ENCODE data around the gene AP1S2. TPM values are rescaled to one million over a fixed set of nuclear protein-coding genes. Genes with fewer than 3 reads are reported as not detected.
A peak's percentile ranks its signal among the peaks of the same experiment; 100 is the strongest.
"Not testable (repeated sequence)": the region's sequence is repeated elsewhere in the genome, so short reads cannot be mapped to it uniquely, and the experiment has no call there.

AP1S2 gene
- total RNA-seq, 2 experiments from 2014 or later, result 40.2 to 49.5 TPM

- Histone ChIP-seq H3K9me2 (ENCODE audit: insufficient read depth, low read length) (no peaks in the 10 kb centered on the region), H3K4me2 (ENCODE audit: low read length) (no peak overlapping the region), H3K9me3 (ENCODE audit: low read length) (no peaks in the 10 kb centered on the region), H3K4me1 (ENCODE audit: insufficient read depth, low read length, poor library complexity, severe bottlenecking) (no peaks in the 10 kb centered on the region), H2AFZ (ENCODE audit: low read length) (no peak overlapping the region), H3K79me2 (ENCODE audit: insufficient read depth, low read depth, low read length) (no peaks in the 10 kb centered on the region), H3K36me3 (ENCODE audit: insufficient read depth, low read length) (peaks cover 60% of the 10 kb centered on the region), H3K4me3 (ENCODE audit: low read depth, low read length, poor library complexity, severe bottlenecking) (no peak overlapping the region), H3K27ac (ENCODE audit: low read depth, low read length, poor library complexity, severe bottlenecking) (no peak overlapping the region), H4K20me1 (ENCODE audit: insufficient read depth, low read length) (no peaks in the 10 kb centered on the region)
- CTCF ChIA-PET (ENCODE audit: unreplicated experiment), result no interaction called here
- no TSS peak for BruUV-seq (replicated peaks)
- intact Hi-C loops (cut with micrococcal nuclease; ENCODE audit: unreplicated experiment), result no loop called here
- POLR2A ChIA-PET, result no interaction called here
- TF ChIP-seq CTCF (conservative IDR thresholded peaks at IDR 0.05; ENCODE audit: low read length), result peak; percentile 49; the same call in 1 of the 2 replicates
- no peak for TF ChIP-seq EZH2phosphoT487 (IDR thresholded peaks at IDR 0.05; ENCODE audit: borderline replicate concordance, low read depth, low read length)
- peak; percentile 28 for DNase-seq (ENCODE audit: low spot score)
Measured at GRCh38 chrX:15838017-15838416, 16.6 kb downstream of the AP1S2 start.

- no peak overlapping the region for H3K4me2 ChIP-seq (ENCODE audit: low read length)
- H3K4me1 ChIP-seq (ENCODE audit: insufficient read depth, low read length, poor library complexity, severe bottlenecking), result no peaks in the 10 kb centered on the region
- no peak overlapping the region for H3K4me3 ChIP-seq (ENCODE audit: low read depth, low read length, poor library complexity, severe bottlenecking)
- no peak overlapping the region for H3K27ac ChIP-seq (ENCODE audit: low read depth, low read length, poor library complexity, severe bottlenecking)
- no peaks in the 10 kb centered on the region for H3K79me2 ChIP-seq (ENCODE audit: insufficient read depth, low read depth, low read length)
- no peak overlapping the region for H2AFZ ChIP-seq (ENCODE audit: low read length)
- intact Hi-C loops (cut with micrococcal nuclease; ENCODE audit: unreplicated experiment), result no loop called here
- no peak for TF ChIP-seq EZH2phosphoT487 (IDR thresholded peaks at IDR 0.05; ENCODE audit: borderline replicate concordance, low read depth, low read length)
- no peak for TF ChIP-seq CTCF (conservative IDR thresholded peaks at IDR 0.05; ENCODE audit: low read length)
- H4K20me1 ChIP-seq (ENCODE audit: insufficient read depth, low read length), result no peaks in the 10 kb centered on the region
- no peaks in the 10 kb centered on the region for H3K9me2 ChIP-seq (ENCODE audit: insufficient read depth, low read length)
- BruUV-seq (replicated peaks), result no TSS peak
- CTCF ChIA-PET (ENCODE audit: unreplicated experiment), result no interaction called here
- peaks cover 30% of the 10 kb centered on the region for H3K36me3 ChIP-seq (ENCODE audit: insufficient read depth, low read length)
- H3K9me3 ChIP-seq (ENCODE audit: low read length), result no peaks in the 10 kb centered on the region
- DNase-seq (ENCODE audit: low spot score), result no peak
- POLR2A ChIA-PET, result interaction anchor here (1.1 to 1.6 kb wide), 2 partner anchors 15 to 44 kb away, joined by 3 read pairs; no protein-coding TSS in a partner anchor
Measured at GRCh38 chrX:15834827-15835595, 19.6 kb downstream of the AP1S2 start.

- ChIA-PET CTCF (ENCODE audit: unreplicated experiment) (no interaction called here), POLR2A (interaction anchor here (1.1 kb wide), 1 partner anchor 43 kb away, joined by 4 read pairs; no protein-coding TSS in a partner anchor)
- no peaks in the 10 kb centered on the region for H3K9me3 ChIP-seq (ENCODE audit: low read length)
- intact Hi-C loops (cut with micrococcal nuclease; ENCODE audit: unreplicated experiment), result no loop called here
- no peaks in the 10 kb centered on the region for H3K9me2 ChIP-seq (ENCODE audit: insufficient read depth, low read length)
- H3K4me1 ChIP-seq (ENCODE audit: insufficient read depth, low read length, poor library complexity, severe bottlenecking), result peaks cover 4% of the 10 kb centered on the region
- peaks cover 36% of the 10 kb centered on the region for H3K36me3 ChIP-seq (ENCODE audit: insufficient read depth, low read length)
- no peak overlapping the region for H2AFZ ChIP-seq (ENCODE audit: low read length)
- no TSS peak for BruUV-seq (replicated peaks)
- DNase-seq (ENCODE audit: low spot score), result no peak
- no peak overlapping the region for H3K27ac ChIP-seq (ENCODE audit: low read depth, low read length, poor library complexity, severe bottlenecking)
- TF ChIP-seq EZH2phosphoT487 (IDR thresholded peaks at IDR 0.05; ENCODE audit: borderline replicate concordance, low read depth, low read length) (no peak), CTCF (conservative IDR thresholded peaks at IDR 0.05; ENCODE audit: low read length) (no peak)
- no peaks in the 10 kb centered on the region for H3K79me2 ChIP-seq (ENCODE audit: insufficient read depth, low read depth, low read length)
- no peak overlapping the region for H3K4me3 ChIP-seq (ENCODE audit: low read depth, low read length, poor library complexity, severe bottlenecking)
- H4K20me1 ChIP-seq (ENCODE audit: insufficient read depth, low read length), result no peaks in the 10 kb centered on the region
- H3K4me2 ChIP-seq (ENCODE audit: low read length), result no peak overlapping the region
Measured at GRCh38 chrX:15834053-15834452, 20.6 kb downstream of the AP1S2 start.

- H4K20me1 ChIP-seq (ENCODE audit: insufficient read depth, low read length); intact Hi-C loops (cut with micrococcal nuclease; ENCODE audit: unreplicated experiment); H3K4me1 ChIP-seq (ENCODE audit: insufficient read depth, low read length, poor library complexity, severe bottlenecking); DNase-seq (ENCODE audit: low spot score); H3K4me2 ChIP-seq (ENCODE audit: low read length); H2AFZ ChIP-seq (ENCODE audit: low read length); H3K79me2 ChIP-seq (ENCODE audit: insufficient read depth, low read depth, low read length); BruUV-seq (replicated peaks); H3K9me2 ChIP-seq (ENCODE audit: insufficient read depth, low read length); CTCF ChIA-PET (ENCODE audit: unreplicated experiment); H3K27ac ChIP-seq (ENCODE audit: low read depth, low read length, poor library complexity, severe bottlenecking); H3K9me3 ChIP-seq (ENCODE audit: low read length); POLR2A ChIA-PET; H3K4me3 ChIP-seq (ENCODE audit: low read depth, low read length, poor library complexity, severe bottlenecking): not testable (repeated sequence)
- peaks cover 28% of the 10 kb centered on the region for H3K36me3 ChIP-seq (ENCODE audit: insufficient read depth, low read length)
Measured at GRCh38 chrX:15831347-15831746, 23.3 kb downstream of the AP1S2 start.
